ENCODE data around the gene AKTIP.

Gene AKTIP

DNA sequence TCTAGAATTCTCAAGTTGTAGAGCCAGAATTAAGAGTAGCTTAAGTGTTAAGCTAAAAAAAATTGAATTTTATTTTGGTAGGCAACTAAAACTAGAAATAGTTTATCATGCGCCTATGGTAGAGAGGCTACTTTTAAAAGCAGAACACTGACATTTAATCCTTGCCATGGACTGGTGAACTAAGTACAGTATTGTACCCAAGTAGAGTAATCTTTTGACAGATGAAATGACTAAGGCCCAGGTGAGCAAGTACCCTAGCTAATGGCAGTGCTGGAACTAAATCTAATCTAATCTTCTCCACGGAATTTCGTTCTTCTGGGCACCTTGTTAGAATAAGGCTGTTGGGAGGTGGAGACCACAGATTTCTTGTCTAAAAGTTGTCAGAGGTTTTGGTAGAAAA is 56.9 kb downstream of the AKTIP start:
- DNase-seq (ENCODE audit: extremely low spot score): no peak
- TF ChIP-seq, protein P1, sequence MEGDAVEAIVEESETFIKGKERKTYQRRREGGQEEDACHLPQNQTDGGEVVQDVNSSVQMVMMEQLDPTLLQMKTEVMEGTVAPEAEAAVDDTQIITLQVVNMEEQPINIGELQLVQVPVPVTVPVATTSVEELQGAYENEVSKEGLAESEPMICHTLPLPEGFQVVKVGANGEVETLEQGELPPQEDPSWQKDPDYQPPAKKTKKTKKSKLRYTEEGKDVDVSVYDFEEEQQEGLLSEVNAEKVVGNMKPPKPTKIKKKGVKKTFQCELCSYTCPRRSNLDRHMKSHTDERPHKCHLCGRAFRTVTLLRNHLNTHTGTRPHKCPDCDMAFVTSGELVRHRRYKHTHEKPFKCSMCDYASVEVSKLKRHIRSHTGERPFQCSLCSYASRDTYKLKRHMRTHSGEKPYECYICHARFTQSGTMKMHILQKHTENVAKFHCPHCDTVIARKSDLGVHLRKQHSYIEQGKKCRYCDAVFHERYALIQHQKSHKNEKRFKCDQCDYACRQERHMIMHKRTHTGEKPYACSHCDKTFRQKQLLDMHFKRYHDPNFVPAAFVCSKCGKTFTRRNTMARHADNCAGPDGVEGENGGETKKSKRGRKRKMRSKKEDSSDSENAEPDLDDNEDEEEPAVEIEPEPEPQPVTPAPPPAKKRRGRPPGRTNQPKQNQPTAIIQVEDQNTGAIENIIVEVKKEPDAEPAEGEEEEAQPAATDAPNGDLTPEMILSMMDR (IDR thresholded peaks at IDR 0.05; ENCODE audit: control extremely low read depth, extremely low read depth, low read depth, missing control alignments): no peak
- ChIA-PET POLR2A (no interaction called here), CTCF (interaction anchor here (1.3 to 4.5 kb wide), 3 partner anchors 9 to 12 kb away, joined by 4 to 28 read pairs (median 5); partner anchors contain the start of gene RBL2)

DNA sequence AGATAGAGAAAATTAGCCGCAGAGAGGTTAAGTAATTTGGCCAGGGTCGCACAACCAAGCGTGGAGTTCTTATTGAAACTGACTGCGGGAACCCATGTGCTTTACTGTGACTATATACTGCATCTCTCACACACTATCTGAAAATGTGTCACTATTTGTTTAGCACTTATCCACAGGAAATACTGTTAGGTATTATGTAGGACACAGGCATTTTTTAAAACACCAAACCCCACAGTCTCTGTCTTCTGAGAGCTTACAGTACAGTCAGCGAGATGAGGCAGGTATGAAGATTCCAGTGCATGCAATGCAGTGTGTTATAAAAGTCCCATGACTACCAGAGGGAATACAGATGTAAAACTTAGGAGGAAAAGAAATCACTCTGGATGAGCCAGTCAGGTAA is 57.5 kb downstream of the AKTIP start:
- DNase-seq (ENCODE audit: extremely low spot score): no peak
- CTCF ChIA-PET: interaction anchor here (4.5 kb wide), 1 partner anchor 9 kb away, joined by 28 read pairs; no protein-coding TSS in a partner anchor
- POLR2A ChIA-PET: no interaction called here

More for the DNA sequence above, 57.5 kb downstream of the AKTIP start:
- TF ChIP-seq, protein P1 (IDR thresholded peaks at IDR 0.05; ENCODE audit: control extremely low read depth, extremely low read depth, low read depth, missing control alignments): no peak

Measured in GM10248 (cell line).